Fibroblast of skin of scalp (primary cell): ENCODE measurements around the gene IRX4.

Experiments used
- DNase-seq: peaks from one replicate; pipeline ENCODE4 v3.0.0-alpha.2; 2013

Gene IRX4

DNA sequence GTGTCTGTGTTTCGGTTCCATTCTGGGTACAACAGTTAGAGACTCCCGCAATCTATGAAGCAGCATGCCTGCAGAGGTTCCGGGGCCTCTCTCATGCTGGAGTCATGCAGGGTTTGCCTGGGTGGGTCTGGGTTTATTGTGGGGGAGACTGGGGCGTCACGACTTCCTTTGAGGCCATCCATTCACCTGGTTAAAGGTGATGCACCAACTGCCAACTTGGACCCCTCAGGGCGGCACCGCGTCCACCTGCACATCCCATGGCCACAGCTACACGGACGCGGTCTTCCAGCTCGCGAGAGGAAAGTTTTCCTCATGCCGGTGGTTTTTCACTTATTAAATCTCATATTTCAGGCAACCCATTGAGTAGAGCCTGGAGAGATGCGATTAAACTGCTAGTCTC, 30.9 kb upstream of the IRX4 start:
- no peak for DNase-seq

DNA sequence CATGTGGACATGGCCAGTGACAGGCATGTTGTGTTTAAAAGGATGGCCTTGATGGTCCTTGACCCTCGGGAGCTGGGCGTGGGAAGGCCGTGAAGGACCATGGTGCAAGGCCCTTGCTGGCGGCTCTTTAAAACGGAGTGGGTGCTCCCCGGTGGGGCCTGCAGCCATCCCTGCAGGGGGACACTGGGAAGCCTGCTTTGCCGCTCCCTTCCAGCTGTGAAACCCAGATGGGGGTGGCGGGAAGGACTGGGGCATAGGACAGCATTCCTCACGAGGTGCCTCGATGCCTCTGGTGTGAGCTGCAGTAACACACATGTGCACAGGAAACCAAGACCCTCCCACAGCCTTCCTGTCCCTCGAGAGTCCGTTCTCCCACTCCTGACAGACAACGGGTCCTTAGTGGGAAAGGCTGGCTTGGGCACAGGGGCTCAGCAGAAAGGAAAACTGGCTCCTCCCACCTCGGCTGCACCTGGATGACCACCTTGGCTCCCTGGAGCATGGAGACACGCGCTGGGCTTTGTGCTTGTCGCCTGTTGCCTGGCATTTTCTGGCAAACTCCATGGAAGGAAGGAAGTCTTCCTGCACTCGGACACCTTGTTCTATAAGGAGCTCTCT, 30.3 kb upstream of the IRX4 start:
- no peak for DNase-seq

DNA sequence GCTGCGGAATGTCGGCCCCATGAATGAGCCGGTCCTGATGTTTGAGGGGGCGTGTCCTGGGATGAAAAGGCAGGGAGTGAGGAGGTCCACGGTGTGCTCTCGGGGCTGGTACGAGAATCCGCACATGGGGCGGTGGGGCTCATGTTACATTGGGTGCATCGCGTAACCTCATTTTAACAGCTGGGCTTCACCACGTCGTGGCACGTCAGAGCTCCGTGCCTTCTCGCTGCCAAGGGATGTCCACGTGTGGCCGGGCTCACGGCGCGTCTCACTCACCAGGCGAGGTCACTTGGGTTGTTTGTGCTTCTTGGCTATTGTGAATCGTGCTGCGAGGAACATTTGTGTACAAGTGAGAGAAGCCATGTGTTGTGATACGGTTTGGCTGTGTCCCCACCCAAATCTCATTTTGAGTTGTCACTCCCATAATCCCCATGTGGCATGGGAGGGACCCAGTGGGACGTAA, 29.1 kb upstream of the IRX4 start:
- DNase-seq: no peak

DNA sequence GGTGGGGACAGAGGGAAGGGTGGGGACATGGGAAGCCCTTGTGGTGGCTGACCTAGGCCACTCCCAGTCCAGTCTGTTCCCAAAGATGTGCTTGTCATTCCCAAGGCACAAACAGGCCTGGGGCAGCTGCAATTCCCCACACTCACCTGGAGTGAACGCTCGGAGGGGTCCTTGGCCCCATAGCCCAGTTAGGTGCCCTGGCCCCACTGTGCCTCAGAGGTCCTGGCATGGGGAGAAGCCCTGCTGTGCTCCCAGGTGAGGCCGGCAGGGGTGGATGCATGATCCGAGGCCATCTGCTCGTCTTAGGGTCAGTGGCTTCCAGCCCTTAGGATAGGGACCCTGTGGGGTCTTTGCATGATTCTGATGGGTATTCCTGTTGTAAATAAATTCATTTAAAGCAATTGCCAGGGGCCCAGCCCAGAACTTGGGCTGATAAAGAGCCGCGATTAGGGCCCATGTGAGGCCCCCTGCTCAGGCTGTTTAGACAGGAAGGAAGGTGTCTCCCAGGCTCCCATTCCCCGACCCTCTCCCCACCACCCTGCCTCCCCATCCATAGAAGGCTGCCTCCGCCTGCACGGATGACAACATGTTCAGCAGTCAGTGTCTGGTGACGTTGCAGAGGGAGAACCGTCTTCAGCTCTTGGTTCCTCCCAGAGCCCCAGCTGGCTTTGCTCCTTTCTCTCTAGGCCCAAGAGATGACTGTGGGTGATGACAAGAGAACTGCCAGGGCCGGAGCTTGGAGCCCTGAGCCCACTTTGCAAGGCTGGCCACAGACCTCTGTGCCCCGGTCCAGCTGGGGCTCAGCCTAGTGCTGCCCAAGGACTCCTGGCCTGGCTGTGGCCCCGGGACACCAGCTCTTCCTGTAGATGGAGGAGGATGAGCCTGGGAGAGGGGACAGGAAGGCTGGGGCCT, 28.4 kb upstream of the IRX4 start:
- DNase-seq: no peak

DNA sequence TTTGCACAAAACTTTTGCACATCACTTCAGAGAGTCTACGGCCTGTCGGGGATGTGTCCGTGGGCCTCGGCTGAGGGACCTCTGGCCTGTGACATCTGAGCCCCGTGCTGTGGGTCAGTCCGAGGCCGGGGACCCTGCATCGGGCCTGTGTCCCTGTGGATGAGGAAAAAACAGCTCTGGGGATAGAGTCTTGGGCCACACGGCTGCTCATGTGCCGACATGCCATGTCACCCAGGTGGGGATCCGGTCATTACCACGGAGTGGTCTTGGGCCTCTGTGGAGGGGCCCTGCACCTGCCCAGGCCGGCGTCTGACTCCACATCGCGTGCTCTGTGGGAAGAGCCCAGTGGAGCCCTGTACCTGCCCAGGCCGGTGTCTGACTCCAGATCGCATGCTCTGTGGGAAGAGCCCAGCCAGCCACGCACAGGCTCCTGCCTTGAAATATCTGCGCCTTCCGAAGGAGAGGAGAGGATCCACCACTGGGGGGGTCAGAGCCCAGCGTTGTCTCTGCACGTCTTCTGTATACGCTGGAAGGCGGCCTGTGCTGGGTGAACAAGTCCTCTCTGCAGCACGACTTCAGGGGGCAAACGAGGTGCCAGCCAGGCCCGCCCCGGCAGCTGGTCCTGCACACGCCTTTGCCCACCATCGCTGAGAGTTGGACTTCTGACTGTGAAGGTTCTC, 27.5 kb upstream of the IRX4 start:
- no peak for DNase-seq

DNA sequence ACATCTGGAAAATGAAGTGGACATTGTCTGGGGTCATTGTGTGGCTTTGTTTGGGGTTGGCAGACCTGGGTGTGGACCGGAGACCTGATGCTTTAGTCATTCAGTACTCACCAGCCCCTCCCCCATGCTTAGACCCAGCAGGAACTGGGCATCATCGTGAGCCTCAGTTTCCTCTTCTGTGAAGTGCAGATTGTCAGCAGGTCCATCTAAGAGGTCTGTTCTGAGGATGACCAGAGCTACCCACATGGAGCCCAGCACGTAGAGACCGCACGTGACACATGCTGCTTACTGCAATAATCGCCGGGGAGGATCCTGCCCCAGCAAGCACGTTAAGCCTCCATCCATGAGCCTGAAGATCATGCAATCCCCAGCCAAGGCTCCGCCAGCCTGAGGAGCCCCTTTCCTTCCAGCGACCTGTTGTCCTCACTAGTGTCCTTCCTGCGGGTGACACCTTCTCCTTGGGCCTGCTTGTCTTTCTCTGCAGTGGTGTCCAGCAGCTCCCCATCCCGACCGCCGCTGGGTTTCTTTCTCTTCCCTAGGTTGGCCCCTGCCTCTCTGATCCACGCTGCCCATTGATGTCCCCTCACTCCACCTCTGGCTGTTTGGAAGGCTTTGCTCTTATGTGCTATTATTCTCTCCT, 26.7 kb upstream of the IRX4 start:
- no peak for DNase-seq

DNA sequence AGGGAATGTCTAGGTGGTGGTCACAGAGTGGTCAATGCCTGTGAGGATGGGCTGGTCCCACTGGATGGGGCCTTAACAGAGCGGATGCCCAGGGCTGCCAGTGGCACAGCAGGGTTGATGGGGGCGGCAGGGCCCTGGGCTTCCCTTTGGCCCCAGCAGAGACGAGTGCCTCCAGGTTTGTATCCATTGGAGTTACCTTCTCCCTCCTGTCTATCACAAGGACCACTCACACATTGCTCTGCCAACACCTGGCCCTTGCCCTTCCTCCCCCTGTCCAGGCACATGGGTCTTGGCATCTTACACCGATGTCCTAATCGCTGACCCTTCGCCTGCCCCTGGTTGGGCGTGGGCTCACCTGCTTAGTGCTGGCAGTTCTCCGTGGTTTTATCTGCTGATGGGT, 26.2 kb upstream of the IRX4 start:
- DNase-seq: no peak

DNA sequence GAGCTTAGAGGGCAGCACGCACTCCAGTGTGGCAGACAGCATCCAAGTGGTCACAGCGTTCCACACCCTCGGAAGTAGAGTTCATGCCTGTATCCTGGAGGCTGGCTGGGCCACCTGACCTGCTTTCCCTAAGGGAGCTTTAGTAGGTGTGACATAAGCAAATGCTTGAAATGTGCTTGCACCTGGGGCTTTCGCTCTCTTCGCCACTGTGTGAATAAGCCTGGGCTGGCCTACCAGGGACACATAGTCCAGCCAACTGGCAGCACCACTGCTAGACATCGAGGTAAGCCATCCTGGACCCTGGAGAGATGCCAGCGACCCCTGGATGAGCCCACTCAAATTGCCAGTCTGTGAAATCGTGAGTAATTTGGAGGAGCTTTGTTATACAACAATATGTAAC, 24.9 kb upstream of the IRX4 start:
- no peak for DNase-seq

DNA sequence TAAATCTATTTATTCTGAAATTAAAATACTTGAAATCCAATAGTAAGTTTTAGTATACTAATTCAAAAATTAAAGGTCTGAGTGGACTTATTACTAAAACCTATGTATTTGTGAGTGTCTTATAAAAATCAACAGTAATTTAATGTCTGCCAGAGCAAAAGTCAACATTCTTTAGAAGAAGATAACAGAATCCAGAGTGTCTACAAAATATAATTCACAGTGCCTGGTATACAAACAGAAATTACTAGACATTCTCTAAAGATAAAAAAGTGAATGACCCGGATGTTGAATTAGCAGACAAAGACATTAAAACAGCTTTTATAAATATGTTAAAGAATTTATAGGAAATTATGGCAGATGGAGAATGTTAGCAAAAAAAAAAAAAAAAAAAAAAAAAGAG, 22.4 kb upstream of the IRX4 start:
- no peak for DNase-seq

DNA sequence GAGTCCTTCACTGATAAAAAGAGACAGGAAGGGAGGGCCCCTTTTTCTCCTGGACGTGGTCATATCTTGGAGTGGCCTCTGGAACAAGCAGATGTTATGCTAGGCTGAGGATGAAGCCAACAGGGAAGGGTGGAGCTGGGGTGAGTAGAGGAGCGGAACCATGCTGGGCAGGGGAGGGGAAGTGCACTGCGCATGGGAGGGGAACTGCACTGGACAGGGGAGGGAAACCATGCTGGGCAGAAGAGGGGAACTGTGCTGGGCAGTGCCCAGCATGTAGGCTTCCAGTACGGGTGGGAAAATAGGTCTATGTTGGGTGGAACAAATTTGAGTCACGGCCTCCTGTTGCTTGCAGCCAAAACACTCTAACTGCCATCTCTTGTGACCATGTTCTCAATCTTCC, 19.3 kb upstream of the IRX4 start:
- DNase-seq: no peak

DNA sequence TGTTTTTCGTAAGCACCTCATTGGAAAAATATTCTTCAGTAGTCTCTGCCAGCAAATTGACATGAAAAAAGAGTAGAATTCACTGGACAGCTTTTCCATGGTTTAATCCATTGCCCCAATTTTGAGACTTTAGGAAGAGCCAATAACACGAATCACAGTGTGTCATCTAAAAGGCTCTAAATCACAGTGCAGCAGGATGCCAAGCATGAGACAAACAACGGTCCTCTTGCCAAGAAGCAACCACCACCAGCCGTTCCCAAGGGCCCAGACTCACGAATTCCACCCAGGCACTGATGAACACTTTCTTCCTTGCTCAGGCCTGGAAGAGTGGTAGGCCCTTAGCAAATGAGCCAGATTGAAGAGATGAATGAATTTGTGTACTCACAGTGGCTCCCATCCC, 18.3 kb upstream of the IRX4 start:
- peak; percentile 77 for DNase-seq

DNA sequence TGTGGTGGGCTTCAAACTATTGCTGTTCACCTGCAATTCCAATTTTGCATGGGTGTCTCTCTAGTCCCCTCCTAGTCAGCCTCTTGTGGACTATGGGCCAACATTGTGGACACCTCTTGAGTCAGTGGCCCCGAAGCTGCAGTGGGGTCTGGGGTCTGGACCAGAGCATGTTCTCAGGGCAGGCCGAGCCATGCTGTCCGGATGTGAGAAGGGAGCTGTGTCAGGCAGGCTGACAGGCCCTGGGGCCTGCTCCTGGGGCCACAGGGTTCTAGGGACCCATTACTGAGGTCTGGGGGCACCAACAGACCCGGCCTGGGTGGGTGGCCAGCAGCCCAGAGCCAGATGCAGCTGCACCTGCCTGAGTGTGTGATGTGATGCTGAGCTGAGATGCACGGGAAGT, 16.5 kb upstream of the IRX4 start:
- no peak for DNase-seq

DNA sequence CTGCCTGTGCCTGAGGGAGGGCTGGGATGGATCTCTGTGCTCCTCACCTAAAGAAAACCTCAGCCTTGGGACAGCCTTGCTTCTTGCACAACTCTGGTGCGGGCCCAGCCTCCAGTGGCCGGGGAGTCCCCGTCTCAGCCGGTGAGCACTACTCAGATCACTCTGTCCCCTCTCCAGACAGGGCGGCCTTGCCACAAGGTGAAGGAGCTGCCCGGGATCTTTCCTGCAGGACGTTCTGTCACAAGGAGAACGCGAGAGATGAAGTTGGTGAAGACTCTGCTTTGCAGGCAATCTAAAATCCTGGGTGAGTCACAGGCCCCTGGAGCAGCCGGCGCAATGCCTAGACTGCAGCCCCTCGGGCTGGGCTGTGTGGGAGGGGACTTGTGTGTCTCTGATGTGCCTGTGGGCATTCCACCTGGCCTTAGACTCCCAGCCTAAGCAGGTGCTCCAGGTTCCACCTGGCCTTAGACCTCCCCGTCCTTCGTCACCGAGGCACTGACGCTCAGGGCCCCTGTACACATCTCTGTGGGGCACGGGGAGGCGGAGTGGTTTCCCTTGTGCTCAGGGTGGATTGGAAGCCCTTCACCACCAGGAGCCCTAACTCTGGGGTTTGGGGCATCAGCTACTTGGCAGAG, 15.2 kb upstream of the IRX4 start:
- DNase-seq: no peak

DNA sequence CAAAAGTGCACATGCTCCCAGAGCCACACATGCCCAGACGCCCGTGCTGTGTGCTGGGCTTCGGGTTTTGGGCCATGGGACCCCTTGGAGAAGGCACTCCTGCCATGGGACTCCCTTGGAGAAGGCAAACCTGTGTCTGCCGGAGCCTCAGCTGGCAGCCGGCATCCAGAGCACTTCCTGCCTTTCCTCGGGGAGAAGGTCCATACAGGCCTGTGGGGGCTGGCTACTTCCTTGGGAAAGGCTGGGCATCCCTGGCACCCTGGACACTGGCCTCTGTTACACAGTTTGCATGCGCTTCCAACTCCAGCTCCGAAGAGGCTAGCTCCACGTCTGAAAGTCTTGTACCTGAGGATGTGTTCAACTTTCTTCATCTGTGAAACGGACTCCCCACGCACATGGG, 14.7 kb upstream of the IRX4 start:
- DNase-seq: no peak

DNA sequence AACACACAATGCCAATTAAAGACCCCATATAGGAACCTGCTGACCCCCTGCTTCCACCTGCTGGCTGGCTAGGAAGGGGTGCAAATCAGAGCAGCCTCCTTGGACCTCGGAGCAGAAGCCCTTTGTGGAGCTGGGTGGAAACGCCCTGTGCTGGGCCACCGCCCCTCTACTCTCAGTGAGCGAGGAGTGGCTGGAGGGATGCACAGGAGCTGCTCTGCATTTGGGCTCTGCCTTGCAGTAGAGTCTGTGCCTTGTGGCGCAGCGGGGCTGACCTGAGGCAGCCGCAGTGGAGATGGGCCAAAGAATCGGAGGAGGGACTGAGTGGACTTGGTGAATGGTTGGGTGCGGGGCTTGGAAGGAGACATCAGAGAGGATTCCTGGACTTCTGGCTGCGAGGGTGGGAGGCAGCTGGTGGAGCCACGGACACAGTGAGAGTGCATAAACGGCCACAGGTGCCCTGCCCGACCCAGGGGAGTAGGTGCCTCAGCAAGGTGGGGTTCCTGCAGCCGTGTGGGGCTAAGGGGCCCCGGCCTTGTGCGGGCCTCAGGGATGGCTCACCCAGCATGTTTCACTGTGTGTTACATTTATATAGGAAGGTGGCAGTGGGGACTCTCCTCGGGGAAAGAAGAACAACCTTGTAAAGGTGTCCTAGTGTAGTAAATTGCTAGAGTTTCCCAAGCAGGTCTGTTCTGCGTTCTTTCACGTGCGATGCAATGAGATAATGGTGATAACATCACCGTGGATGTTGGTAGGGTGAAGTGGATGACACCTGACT, 14.1 kb upstream of the IRX4 start:
- DNase-seq: no peak

DNA sequence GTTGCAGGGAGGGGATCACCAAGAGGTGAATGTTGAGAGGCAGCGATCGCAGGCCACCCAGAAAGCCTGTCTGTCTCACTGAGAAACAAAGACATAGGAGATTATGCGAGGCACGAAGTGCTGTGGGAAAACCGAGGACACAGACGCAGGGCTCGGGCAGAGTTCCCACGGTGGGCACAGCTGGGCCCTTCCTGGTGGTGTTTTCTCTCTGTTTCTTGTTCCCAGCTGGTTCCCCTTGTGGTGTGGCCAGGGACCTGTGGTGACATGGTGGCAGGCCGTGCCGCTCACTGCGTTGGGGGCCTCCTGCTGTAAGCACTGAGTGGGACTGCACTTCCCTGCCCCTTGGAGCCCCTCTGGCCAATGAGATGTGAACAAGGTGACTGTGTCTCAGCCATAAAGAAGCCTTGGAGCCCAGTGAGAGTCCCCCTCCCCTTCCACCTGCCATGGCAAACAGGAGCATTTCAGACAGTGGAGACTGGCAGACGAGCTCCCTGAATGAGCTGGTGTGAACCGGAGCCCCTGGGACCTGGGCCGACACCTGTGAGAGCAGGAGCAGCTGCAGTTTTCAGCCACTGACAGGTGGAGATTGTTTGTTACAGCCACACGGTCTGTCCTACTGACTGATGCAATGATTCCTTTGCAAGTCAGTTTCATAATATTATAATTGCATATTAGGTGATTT, 13.2 kb upstream of the IRX4 start:
- no peak for DNase-seq

DNA sequence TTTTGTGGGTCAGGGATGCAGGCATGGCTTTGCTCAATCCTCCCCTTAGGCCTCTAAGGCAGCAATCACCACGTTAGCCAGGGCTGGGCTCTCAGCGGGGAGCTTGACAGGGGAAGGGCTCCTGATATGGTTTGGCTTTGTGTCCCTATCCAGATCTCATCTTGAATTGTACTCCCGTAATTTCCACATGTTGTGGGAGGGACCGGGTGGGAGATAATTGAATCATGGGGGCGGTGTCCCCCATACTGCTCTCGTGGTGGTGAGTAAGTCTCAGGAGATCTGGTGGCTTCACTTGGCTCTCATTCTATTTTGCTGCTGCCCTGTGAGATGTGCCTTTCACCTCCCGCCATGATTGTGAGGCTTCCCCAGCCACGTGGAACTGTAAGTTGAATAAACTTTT, 11.5 kb upstream of the IRX4 start:
- no peak for DNase-seq

DNA sequence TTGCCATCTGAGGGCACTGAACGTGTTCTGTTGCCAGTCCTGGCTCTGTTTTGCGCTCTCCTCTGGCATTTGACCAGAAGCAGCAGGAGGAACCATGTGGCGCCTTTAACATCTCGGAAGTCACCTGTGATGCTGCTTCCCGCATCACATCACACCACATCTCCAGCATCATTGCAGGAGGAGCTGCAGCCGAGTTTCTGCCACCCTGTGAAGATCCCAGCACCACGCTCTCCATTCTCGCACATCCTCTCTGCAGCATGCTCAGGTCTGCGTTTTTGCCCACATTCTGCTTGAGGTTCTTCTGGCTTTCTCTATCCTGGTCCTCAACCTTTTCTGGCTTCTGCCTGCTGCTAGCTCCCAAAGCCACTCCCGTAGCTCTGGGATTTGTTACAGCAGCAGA, 11.0 kb upstream of the IRX4 start:
- no peak for DNase-seq

DNA sequence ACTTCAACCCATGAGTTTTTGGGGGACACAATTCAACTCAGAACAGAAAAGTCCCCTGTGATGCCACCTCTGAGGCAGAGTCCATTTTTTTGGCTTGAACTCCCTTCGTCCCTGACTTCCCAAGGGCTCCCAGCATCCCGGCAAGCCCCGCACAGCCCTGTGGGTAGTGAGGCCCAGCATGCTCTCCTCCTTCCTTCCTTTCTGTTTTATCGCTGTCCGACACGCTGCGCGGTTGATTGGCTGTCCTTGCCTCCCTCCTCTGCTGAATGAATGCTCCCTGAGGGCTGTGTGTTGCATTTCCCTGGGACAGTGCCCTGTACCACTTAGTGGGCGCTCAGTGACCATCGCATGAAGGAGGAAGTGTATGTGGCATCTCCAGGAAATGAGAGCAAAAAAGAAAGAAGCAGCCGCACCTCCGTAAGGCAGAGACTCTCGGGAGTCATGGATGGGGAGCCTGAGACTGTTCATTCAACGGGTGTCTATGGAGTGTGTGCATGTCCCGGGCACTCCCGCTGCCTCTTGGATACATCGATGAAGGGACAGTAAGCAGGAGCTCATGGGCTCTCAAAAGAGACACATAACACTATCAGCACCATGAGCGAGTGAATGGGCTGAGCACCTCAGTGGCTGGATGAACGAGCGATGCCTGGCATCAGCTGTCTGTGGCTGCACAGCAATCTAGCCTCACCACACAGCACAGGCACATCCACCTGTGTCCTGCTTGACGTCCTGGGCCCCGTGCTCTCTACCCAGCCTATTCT, 10.1 kb upstream of the IRX4 start:
- DNase-seq: no peak

DNA sequence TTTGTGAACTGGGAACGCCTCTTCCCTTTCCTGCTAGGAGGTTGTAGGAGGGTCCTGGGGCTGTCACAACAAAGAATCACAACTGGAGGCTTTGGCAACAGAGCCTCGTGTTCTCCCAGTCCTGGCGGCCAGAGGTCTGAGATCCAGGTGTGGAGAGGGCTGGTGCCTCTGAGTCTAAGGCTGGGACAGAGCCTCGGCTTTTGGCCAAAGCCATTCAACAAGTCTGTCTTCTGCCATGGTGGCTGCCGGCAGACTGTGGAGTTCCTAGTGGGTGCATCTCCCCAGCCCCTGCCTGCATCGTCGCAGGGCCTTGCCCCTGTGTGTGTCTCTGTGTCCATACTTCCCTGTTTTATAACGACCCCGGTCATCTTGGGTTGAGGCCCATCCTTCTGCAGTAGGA, 9.5 kb upstream of the IRX4 start:
- no peak for DNase-seq

DNA sequence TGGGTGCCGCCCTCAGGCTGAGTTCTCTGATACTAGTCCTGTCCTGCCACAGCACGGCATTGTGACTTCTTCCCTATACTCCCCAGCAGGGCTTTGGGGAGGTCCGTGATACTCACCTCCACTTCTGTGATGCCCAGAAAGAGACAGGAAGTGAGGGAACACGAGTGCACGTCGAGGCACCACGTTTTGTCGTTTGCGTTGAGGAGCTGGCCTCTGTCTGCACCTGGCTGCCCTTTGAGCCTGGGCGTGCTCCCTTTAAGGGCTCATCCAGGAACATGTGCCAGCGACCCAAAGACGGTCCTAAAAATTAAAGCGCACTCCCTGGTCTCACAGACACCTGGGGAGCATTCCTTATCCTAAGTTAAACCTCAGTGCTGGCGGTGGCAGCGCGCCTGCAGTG, 8.7 kb upstream of the IRX4 start:
- no peak for DNase-seq
